HG02970 (cell line): ENCODE measurements around the gene GJD3.

Experiments used
- ATAC-seq: cut with Tn5 transposase; IDR thresholded peaks from one replicate; pipeline ENCODE4 v1.9.1; 2021; ENCODE audit warnings: mild to moderate bottlenecking, moderate library complexity, moderate number of reproducible peaks; ENCODE audit not compliant: unreplicated experiment, low FRiP score

The GJD3 gene

DNA sequence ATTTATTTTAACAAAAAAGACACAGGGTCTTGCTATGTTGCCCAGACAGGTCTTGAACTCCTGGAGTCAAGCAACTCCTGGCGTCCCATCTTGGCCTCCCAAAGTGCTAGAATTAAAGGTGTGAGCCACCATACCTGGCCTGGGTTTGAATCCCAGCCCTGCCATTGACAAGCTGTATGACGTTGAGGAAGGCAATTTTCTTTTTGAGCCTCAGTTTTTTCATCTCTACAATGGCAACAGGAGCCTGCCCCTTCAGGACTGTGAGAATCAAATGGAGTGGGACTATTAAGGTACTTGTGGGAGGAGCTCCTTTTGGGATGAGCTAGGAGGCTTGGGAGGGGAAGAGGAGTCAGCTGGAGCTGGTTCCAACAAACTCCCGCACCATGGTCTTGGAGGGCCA is 49.3 kb downstream of the GJD3 start:
- no peak for ATAC-seq

- no peak for ATAC-seq
Measured at GRCh38 chr17:40314584-40314956, 50.0 kb downstream of the GJD3 start.

DNA sequence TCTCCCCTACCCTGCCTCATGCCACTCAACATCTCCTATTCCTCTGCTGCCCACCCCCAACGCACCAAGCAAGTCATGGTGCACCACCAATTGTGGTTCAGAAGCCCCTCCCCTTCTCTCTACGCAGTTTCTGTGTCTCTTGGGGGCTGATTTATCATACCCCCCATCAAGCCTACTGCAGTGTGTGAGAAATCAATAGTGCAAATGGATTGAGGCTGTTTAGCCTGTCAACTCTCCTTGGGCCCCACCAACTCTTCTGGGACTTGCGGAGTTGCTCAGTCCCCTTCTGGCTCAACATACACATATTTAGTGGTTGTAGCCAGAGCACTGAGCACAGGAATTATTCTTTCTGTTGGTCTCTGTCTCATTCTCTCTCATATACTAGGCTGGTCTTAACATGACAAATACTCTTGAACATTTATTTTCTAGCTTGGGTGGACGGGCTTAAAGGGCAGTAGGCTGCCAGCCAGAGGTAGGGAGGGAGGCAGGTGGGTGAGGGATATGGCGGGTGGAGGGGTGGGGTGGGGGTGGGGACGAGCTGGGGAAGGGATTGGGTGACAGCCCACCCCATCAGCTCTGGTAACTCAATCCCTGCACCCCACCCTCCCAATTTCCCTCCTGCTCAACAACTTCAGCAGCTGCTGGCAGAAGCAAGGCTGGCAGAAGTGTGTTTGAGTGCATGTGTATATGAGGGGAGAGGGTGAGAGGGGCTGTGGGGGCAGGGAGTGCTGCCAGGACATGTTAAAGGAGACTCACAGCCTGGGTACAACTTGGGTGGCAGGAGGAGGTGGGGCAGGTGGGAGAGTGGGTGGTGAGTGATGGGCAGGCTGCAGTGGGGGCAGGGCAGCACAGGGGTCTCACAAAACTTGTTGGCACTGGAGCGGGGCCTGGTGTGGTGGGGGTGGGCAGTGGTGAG is 50.6 kb downstream of the GJD3 start:
- ATAC-seq: no peak
